Right renal pelvis (tissue), 4 donors: Measurements from ENCODE around the gene ASTN2. TPM values are rescaled to one million over a fixed set of nuclear protein-coding genes. Genes with fewer than 3 reads are reported as not detected.
A peak's percentile ranks its signal among the peaks of the same experiment; 100 is the strongest.
"Not testable (repeated sequence)": the region's sequence is repeated elsewhere in the genome, so short reads cannot be mapped to it uniquely, and the experiment has no call there.

ENCODE experiments used
- DNase-seq, 4 donors: peaks; one replicate each; pipeline ENCODE4 v3.0.0-alpha.2; 2013; ENCODE audit warnings: low read depth in 4 of 4, low spot score in 3 of 4, missing footprints in 1 of 4
- polyA plus RNA-seq, 4 donors: library from polyadenylated mRNA; unstranded; fragments of 120-200 nt; gene quantifications; one replicate each; pipeline ENCODE4 v1.2.1, GENCODE V29; 2013; ENCODE audit not compliant: insufficient read length in 4 of 4

ASTN2 gene
- polyA plus RNA-seq, 4 donors = 15.1 to 17.7 (median 16.1) TPM

GRCh38 chr9:117083559-117083958 is 331.3 kb downstream of the ASTN2 start:
- no peak for DNase-seq

GRCh38 chr9:117081641-117082317 is 333.1 kb downstream of the ASTN2 start:
- DNase-seq = no peak

DNA sequence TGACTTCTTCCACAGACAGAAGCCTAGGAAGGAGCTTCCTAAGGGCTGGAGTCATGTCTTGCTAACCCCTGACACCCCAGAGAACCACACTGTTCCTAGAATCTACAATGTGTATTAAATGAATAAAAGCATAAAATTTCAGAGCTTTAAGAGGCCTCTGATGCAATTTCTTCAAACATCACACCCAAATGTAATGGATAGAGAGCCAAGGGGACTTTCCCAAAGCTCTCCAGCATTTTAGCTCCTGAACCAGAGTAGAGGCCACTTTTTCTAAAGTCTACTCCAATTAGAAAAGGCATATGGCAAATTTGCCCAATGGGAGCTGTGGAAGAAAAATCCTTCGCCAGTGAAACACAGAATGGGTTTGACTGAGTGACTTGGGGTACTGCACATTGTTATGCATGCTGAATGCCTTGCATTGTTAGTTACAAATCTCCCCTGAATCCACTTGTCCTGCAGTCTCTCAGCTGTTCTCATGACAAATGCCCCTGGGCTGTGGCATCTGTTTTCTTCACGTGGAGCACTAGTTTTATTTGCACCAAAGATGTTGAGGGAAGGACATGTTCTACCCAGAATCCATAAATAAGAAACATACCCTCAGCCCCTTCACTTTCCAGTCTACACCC is 334.0 kb downstream of the ASTN2 start:
- DNase-seq = no peak

DNA sequence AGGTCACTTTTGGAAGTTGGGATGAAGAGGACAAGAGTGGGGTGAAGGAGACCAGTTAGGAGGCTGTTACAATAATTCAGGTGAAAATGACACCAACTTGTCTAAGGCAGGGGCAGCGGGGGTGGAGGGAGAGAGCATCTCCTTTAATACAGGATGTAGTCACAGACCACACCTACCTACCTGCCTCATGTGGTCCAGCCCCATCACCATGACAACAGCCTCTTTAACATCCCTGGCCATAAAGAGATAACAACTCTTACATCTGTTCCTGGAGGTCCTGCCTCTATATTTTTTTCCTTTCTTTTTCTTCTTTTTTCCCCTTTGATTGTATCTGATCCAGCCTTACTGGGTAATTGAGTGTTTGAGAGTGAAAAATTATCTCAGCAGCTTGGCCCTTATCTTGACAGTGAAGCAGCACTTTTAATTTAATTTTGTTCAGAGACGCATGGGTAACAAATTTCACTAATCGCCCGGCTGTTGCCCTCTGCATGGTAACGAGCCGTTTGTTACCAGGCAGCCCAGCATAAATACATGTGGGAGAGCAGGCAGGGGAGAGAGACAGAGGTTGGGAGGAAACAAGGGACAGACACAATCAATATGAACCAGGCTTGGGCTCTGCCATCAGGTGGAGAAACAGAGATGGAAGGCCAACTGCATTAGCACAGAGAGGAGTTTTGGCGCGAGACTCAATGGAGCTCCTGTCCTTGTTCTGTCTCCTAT is 338.1 kb downstream of the ASTN2 start:
- DNase-seq = no peak

DNA sequence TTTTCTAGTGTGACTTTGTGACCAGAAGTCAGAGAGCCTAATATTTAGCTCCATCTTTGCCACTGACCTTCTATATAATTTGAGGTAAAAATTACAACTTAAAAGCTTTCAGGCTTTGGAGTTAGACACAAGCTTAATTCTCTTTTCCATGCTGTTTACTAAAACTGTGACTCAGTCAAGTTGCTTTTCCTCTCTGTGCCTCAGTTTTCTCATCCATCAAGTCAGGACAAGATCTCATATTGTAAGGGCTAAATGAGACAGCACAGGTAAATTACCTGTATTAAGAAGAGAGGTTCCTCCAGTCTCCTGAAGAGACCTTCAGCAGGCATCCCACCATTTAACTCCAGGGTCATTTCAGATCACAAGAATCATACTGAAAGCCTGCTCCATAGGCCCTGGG is 339.2 kb downstream of the ASTN2 start:
- DNase-seq = no peak

GRCh38 chr9:117074784-117075520 is 339.9 kb downstream of the ASTN2 start:
- DNase-seq = peak in 1 of 4 donors; percentile 40

GRCh38 chr9:117074342-117074662 is 340.6 kb downstream of the ASTN2 start:
- DNase-seq = no peak

DNA sequence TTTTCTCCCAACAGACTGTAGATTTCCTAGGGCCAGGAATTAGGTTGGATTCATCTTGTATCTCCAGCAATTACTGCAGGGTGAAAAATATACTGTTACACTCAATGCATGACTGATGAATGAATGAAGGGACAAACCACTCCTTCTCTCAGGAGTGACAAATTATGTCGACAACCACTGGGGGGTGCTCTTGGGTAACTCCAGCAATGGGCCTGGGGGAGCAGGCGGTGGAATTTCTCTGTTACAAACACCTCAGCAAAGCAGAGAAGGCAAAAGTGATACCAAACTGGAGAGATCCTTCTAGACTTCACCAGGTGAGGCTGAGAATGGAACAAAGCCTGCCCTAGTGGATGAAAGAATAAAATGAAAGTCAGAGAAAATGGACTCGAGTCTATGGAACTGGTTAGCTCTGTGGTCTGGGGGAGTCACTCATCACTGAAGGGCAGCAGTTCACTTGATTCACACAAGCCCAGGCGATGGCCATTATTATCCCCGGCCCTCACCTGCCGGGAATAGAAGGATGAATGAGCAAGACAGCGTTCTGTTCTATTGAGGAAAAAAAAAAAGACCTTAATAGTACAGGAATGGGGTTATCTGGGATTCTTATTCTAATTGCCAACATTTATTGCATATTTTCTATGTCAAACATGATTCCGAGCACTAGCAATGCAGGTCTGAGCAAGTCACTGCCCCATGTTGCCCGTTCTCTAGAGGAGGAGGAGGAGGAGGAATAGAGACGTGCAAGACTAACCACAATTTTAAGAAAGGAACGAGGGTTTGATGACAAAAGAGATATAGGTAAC is 341.1 kb downstream of the ASTN2 start:
- DNase-seq = peak in 1 of 4 donors; percentile 12

- no peak for DNase-seq
Observed at GRCh38 chr9:117073071-117073470, 341.8 kb downstream of the ASTN2 start.

- DNase-seq = no peak
Observed at GRCh38 chr9:117072216-117072615, 342.6 kb downstream of the ASTN2 start.

DNA sequence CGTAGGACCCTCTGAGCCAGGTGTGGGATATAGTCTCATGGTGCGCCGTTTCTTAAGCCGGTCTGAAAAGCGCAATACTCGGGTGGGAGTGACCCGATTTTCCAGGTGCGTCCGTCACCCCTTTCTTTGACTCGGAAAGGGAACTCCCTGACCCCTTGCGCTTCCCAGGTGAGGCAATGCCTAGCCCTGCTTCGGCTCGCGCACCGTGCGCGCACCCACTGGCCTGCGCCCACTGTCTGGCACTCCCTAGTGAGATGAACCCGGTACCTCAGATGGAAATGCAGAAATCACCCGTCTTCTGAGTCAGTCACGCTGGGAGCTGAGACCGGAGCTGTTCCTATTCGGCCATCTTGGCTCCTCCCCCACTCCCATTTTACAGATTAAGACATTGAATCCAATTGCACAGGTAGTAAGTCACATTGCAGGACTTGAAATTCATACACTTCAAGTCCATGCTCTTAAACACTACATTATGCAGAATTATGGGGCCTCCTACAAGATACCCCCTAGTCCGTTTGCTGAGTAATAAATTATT is 343.1 kb downstream of the ASTN2 start:
- not testable (repeated sequence) for DNase-seq

GRCh38 chr9:117063721-117064471 is 351.0 kb downstream of the ASTN2 start:
- DNase-seq = no peak

- no peak for DNase-seq
Observed at GRCh38 chr9:117060963-117061362, 353.9 kb downstream of the ASTN2 start.

DNA sequence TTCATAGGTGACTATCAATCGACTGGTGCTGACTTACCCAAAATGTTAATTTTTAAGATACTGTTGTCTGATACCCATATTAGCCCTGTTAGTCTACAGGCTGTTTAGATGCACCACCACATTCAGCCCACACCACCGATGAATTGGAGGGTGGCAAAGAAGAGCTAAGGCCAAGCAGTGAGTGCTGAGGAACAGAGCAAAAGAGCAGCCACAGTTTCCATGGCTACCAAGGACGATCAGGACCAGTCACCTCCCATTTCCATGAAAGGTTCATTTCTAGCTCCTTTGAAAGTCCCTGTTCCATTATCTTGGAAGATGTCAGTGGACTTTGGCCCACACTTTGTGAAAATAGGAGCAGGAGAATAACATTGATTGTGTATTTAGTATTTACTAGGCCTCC is 364.9 kb downstream of the ASTN2 start:
- no peak for DNase-seq

DNA sequence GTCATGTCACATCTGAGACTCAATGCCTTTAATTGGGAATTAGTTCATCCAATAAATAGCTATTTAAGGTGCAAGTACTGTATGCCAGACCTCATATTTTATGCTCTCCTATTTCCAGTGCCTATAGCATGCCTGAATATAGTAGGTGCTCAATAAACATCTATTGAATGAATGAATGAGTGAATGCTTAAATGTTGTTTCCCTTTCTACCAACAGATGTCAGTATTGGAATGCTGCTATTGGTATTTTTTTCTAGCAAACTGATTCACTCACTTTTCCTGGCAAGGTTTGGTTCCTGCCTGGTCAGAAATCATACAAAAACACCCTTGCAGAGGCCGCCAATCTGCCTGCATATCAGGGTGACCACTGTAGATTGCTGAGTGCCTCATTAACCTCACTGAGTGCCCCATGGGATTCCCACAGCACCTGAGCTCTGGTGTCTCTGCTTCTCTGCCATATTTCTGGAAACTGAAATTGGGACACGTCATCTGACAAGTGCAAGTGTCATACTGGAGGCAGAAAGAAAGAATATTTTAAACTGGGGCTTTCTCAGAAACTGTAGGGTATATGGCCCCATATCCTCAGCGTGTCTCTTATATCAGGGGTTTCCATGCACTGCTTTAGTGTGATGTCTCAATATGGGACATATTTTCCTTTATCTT is 368.1 kb downstream of the ASTN2 start:
- no peak for DNase-seq

DNA sequence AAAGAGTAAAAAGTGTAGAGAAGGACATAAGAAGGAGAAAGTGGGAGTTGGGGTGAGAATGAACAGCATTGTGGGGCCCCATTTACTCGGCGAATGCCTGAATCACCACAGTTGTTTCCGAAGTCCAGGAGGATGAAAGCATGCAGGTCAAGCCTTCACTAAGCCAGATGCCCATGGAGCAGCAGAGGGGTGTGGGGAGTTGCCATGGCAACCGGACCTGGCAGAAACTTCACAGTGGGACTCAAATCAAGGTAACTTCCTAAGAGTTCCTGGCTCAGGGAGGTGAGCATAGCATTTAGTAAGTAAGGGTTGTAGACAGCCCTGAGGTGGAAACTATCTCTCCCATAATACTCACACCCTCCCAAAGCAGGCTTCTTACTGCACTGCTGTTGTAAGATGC is 370.6 kb downstream of the ASTN2 start:
- DNase-seq = no peak

- DNase-seq = no peak
Observed at GRCh38 chr9:117043159-117043558, 371.7 kb downstream of the ASTN2 start.

GRCh38 chr9:117035546-117035945 is 379.3 kb downstream of the ASTN2 start:
- DNase-seq = no peak

DNA sequence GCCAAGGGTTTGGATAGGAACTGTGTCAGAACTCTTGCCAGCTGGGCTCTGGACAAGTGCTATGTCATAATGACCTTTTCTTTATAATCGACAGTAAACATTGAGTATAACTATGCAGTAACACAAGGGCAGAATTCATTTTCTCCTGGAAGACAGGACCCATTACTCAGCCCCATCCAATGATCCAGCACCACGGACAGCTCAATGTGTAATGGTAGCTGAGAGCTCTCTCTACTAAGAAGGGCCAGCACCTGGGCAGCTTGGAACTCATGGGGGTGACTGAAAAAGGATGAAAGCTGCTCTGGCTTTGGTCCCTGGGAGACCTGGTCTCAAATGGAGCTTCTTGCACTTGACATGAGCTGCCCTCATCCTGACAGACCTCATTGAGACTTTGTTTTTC is 380.0 kb downstream of the ASTN2 start:
- DNase-seq = peak; percentile 5 to 20 (median 14)
